ENCODE results near the gene TNNT3.

GRCh38 chr11:1969035-1969434 is 49.5 kb downstream of the TNNT3 start:
- TF ChIP-seq, protein P1, sequence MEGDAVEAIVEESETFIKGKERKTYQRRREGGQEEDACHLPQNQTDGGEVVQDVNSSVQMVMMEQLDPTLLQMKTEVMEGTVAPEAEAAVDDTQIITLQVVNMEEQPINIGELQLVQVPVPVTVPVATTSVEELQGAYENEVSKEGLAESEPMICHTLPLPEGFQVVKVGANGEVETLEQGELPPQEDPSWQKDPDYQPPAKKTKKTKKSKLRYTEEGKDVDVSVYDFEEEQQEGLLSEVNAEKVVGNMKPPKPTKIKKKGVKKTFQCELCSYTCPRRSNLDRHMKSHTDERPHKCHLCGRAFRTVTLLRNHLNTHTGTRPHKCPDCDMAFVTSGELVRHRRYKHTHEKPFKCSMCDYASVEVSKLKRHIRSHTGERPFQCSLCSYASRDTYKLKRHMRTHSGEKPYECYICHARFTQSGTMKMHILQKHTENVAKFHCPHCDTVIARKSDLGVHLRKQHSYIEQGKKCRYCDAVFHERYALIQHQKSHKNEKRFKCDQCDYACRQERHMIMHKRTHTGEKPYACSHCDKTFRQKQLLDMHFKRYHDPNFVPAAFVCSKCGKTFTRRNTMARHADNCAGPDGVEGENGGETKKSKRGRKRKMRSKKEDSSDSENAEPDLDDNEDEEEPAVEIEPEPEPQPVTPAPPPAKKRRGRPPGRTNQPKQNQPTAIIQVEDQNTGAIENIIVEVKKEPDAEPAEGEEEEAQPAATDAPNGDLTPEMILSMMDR (IDR thresholded peaks at IDR 0.05 in 8 of 11, conservative IDR thresholded peaks at IDR 0.05 in 3 of 11) = no peak
- TF ChIP-seq POLR2A (IDR thresholded peaks at IDR 0.05) (no peak), POLR2AphosphoS5 (IDR thresholded peaks at IDR 0.05) (no peak)
